ENCODE measurements around the gene CNIH2.

DNA sequence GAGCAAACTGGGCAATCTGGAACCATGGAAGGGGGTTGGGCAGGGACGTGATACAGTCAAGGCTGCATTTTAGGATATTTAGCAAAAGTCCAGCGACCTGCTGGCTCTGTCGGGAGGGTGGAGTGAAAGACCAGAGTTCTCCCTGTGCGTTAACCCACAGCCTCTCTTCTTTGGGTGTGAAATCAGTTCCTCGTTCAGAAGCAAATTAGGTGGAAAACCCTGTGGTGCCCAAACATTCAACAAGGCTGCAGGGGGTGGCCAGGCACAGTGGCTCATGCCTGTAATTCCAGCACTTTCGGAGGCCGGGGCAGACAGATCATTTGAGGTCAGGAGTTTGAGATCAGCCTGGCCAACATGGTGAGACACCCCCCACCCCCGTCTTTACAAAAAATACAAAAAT is 19.6 kb downstream of the CNIH2 start:
- no peak for TF ChIP-seq POLR2A (IDR thresholded peaks at IDR 0.05; ENCODE audit: low read depth, low read length)
- TF ChIP-seq POLR2AphosphoS5 (IDR thresholded peaks at IDR 0.05; ENCODE audit: low read depth, low read length), result no peak
